Stimulated activated CD8-positive, alpha-beta memory T cell treated with anti-CD3 and anti-CD28 coated beads, Interleukin-4, amount 100 ng/mL, for 1 hour (primary cell): ENCODE measurements around the gene GCC2.
A peak's percentile ranks its signal among the peaks of the same experiment; 100 is the strongest.
"Not testable (repeated sequence)": the region's sequence is repeated elsewhere in the genome, so short reads cannot be mapped to it uniquely, and the experiment has no call there.

ENCODE experiments used
- DNase-seq, 2 donors: peaks; one replicate each; pipeline ENCODE4 v3.0.0-alpha.2; 2020; ENCODE audit warnings: low read depth in 2 of 2, low spot score in 1 of 2

Gene GCC2

DNA sequence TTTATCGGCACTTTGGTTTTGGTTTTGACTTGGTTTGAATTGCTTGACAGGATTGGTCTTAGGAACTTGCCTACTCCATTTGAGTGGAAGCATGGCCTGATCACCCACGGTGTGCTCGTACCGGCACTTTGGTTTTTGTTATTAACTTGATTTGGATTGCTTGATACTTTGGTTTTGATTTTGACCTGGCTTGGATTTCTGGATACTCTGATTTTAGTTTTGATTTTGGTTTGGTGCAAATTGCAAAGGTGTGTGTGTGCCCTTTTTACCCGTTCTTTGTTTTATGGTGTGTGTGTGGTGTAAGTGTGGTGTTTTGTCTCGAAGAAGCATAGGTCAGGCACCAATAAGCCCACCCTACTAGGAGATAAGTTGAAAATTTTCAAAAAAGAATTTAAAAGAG is 75.7 kb downstream of the GCC2 start:
- DNase-seq = not testable (repeated sequence)

DNA sequence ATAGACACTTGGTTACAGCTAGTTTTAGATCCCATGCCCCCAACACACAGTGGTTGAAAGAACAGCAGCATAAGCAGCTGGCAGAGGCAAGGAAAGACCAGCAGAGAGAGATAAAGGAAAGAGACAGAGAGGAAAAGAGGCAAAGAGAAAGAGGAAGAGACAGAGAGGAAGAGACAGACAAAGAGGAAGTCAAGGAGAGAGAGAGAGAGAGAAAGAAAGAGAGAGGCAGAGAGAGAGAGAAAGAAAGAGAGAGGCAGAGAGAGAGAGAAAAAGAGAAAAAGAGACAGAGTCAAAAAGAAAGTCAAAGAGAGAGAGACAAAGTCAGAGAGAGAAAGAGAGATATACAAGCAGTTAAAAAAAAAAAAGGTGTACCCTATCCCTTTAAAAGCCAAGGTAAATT is 76.3 kb downstream of the GCC2 start:
- not testable (repeated sequence) for DNase-seq

DNA sequence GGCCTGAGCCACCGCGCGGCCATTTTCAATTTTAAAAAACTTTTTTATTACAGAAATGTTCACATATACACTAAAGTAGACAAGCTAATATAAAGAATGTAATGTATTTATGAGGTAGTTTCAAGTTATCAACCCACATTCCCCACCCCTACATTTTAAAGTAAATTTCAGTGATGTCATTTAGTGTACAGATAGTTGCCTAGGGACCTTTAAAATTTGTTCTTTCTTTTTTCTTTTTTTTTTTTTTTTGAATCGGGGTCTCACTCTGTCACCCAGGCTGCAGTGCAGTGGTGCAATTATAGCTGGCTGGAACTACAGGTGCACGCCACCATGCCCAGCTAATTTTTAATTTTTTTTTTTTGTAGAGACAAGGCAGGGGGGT is 82.7 kb downstream of the GCC2 start:
- no peak for DNase-seq

DNA sequence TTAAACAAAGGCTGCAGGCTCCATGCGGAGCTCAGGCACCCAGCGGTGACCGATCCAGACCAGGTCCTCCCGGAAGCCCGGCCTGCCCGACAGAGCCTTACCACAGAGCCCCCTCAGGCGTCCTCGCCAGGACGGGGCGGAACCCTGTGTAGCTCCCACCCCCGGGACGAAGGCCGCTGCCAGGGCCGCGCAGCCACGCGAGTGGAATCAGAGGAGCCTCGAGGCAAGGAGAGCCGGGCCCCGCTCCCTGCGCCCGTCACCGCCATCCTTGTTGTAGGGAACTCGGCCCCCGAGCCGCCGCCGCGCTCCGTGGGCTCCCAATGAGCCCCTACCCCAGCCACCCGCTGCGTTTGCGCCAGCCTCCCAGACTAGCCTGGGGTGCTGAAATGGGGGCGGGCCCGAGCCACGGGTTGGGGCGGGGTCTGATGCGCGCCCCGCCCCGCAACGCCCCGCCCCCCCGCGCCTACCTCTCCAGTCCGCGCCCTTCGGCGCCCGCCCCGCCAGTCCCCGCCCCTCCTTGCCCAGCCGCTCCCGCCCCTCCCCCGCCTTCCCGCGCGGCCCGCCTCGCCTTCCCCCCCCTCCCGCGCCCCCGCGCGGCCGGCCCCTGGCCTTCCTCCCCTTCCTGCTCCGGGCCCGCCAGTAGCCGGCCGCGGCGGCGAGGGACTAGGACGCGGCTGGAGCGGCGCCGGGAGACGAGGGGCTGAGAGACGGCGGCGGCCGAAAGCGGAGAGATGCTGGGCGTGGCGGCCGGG is 85.0 kb downstream of the GCC2 start, which contains the start of gene LIMS1:
LIMS1 (plus strand) TSS at position 639 of the 752 bp plus-strand sequence; CDS start at position 732, 93 bp downstream.
- DNase-seq = peak; percentile 71 to 77

DNA sequence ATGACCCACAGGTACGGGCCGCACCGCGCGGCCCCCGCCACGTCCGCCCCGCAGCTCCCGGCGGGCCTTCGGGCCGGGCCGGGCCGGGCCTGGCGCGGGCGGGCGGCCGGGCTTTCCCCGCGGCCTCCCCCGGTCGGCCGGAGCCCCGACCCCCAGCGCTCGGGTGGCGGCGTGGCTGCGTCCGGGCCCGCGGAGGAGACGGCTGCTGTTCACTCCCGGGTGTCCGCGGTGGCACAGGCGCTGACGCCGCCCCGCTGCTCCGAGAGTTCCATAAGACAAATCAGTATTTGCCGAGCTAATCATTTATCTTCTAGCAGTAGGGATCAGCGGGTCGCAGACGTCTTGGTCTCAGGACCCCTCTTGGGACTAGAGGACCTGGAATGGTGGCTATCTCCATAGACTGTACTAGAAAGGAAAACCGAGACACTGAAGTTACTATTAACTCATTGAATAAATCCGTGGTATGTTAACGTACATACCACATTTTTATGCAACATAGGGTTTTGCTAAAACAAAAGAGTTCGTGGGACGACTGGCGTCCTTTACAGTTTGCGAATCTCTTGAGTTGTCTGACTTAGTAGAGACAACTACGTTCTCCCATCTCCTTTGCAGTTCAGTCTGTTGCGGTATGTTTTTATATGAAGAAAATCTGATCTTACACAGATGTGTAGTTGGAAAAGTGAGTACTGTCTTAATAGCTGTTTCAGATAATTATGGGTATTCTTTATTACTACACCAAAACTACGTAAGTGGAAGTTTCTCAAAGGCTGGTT is 85.8 kb downstream of the GCC2 start:
- DNase-seq = peak in 1 of 2 donors; percentile 2

DNA sequence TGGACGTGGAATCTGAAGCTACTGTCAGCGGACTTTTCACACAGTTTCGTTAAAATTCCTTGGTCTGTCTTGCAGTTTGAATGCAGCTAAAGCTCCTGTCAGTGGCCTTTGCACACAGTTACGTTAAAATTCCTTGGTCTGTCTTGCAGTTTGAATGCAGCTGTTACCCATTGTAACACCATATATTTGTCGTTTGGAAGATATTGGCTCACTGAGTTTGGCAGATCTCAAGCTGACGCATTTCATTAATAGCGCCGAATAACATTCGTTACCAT is 86.3 kb downstream of the GCC2 start:
- DNase-seq = no peak

DNA sequence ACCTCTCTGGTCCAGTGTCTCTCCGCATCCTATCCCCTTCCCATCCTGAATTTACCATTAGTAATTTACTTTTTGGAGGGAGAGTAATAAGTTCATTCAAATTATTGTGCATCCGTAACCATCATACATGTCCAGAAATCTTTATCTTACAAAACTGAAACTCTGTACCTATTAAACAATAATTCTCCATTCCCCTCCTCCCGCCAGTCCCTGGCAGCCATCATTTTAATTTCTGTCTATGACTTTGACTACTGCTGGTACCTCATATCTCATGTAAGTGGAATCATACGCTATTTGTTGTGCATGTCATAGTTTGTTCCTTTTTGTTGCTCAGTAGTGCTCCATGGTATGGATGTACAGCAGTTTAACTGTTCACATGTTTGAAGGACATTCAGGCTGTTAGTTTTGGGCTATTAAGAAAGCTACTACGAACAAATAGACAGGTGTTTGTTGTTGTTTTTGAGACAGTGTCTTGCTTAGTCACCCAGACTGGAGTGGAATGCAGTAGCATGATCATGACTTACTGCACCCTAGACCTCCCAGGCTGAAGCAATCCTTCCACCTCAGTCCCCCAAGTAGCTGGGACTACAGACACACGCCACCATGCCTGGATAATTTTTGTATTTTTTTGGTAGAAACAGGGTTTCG is 87.3 kb downstream of the GCC2 start:
- DNase-seq = no peak

DNA sequence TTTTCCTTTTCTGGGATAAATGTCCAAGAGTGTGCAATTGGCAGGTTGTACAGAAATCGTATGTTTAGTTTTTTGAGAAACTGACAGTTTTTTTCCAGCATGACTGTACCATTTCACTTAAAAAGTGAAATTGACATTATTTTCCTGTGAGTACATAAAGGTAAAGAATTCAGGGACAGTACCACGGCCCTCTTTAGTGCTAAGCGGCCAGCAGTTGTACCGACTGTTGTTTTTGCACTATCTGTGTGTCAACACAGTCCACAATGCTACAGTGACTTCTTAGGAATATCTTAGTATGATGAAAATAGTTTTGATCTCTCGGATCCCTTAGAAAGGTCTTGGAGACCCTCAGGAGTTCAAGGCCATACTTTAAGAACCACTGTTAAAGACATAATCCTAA is 87.9 kb downstream of the GCC2 start:
- DNase-seq = no peak

DNA sequence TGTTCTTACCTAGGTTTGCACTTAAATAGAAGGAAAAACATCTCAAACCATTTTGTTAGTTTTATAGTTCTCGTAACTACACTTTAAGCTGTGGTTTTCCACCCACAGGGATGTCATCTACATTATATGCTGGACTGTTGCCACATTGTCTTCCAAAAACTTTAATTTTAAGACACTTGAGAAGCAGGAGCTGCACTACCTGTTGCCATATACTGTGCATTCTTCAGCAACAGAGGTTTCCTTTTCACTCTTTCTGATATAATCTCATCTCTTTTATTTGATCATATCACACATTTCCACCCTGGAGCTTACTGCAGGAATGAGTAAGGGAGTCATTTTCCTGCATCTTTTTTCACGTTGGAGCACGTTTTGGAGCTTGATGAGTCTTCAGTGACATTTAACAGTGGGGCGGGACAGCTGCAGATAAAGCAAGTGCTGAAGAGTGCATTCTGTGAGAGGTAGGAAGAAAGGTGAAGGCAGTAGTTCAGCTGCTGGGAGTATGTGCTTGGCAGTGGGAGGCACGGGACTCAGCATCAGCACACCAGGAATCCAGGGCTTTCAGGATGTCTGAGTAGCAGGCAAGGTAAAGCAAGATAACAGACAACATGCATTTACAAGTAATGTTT is 89.1 kb downstream of the GCC2 start:
- no peak for DNase-seq

DNA sequence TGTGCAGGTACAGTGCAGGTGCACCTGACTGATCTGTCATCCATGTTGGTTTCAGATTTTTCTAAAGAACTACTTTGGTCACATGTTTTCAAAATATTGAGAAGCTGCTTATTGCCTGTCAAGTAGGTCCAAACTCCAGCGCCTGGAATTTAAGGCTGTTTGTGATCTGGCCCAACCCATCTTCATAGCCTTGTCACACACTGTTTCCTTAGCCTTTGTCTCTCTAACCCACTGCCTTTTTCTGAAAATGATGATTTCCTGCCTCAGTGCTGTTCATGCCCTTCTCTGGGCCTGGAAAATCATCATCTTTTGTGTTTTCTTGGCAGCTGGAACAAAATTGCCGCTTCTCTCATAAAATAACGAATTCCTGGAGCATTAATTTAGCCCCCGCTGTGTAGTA is 92.4 kb downstream of the GCC2 start:
- no peak for DNase-seq

DNA sequence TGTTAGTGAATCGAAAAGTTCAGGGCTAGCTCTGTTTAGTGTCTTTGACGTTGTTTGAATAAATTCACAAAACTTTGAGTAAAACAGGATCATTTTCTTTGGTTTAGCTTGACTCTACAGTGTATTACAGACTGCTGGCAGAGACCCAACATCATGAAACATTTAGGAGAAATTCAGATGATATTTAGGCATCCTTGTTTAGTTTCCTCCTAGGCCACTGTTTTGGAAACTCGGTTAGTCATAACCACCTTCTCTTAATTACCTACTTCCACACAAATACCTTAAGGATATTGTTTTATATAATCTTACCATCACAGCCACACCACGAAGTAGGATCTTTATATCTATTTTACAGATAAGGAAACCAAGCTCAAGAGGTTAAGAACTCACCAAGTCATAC is 93.1 kb downstream of the GCC2 start:
- DNase-seq = no peak

DNA sequence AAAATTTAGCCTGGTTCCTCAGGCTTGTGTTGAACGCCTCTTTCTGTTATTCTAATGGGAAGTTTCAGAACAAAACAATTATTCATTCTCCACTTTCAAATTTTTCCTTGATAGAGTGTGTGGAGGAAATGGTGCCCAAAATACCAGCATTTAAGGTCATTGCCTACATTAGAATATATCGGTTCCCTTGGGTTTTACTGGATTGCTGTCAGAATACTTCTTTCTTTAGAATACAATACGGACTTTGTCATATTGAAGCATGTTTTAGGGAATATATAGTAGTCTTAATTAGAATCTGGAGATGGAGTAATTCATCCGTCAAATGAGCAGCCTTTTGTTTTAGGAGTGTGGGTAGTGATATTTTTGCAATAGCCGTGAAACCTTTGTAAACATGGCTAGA is 98.6 kb downstream of the GCC2 start:
- no peak for DNase-seq

DNA sequence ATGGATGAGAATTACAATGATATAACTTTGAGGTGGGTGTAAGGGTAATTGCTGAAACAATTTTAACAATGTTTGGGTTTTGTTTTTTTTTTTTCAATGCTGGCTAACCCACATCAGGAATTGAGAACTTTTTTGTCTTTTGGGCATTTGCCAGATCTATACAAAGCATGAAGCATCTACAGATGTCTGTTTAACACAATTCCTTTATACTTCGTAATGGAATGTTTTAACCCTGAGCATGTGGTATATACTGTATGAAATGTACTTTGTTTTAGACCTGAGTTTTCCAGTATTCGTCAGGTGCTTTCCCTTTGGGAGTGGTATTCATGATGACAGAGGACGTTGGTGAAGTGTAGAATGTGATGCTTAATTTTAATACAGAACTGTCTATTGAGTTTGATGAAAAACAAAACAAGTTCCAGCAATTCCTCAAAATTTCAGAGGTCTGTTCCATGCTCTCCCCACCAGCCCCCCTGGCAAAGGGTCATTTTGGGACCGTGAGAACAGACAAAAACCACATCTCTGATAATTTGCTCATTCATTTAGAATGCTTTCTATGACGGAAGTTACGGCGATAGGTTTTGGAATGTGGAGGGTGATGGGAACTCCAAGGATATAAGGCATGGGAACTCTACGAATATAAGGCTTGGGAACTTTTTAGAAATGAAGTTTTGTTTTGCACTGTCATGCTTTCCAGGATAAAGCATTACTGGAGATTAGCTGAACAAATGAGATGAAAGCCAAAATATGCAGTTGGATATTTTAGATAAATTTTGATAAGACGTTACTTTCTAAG is 99.4 kb downstream of the GCC2 start:
- no peak for DNase-seq

DNA sequence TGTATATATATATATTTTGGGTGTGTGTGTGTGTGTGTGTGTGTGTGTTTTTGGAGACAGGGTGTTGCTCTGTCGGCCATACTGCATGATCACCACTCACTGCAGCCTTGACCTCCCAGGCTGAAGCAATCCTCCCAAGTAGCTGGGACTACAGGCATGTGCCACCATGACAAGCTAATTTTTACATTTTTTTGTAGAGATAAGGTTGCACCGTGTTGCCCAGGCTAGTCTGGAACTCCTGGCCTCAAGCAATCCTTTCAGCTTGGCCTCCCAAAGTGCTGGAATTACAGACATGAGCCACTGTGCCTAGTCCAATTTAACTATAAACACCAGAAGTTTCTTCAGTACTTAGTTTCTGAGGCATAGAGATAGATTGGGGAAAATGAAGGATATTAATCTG is 103.6 kb downstream of the GCC2 start:
- no peak for DNase-seq

DNA sequence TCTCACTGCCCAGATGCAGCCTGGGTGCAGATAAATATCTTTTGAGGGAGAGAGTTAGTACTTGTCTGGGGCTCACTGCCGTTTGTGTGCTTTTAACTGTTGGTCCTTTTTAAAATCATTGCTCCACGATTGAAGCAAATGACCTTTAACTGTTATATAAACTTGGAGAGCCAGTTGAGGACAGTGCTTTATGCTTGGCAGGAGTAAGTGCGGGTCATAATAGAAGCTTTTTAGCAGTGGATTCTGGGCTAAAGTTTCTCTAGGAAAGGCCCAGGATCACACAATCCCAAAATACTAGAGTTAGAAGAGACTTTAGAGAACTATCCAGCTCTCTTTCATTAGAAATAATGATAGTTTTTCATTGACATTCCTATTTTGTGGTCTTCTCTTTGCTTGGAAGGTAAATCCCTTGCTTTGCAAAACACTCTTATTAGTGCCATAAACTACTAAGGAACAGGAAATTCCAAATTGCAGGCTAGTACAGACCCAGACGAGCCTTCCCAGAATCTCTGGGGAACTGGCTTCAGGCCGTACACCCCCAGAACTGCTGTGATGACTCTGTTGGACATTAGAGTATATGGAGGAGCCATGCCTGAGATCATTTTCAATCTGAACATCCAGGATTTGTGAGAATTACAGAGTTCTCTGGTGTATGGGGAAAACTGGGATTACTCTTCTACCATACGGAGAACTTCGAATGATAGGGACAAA is 104.4 kb downstream of the GCC2 start:
- DNase-seq = no peak

DNA sequence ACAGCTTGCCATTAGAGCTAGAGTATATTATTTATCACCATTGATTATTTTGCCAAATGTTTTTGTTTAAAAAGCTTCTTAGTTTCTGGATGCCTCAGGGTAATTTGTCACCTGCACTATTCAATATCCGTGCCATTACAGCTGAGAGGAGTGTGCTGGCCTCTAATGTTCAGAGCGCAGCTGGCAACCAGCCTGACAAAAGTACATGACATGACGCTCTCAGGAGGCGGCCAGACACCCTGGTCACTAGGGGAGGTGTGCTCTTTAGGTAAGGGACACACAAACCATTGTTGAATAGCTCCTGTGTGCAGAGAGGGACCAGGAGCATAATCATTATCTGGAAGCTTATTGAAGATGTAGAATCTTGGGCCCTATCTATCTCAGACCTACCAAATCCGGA is 105.5 kb downstream of the GCC2 start:
- DNase-seq = no peak

DNA sequence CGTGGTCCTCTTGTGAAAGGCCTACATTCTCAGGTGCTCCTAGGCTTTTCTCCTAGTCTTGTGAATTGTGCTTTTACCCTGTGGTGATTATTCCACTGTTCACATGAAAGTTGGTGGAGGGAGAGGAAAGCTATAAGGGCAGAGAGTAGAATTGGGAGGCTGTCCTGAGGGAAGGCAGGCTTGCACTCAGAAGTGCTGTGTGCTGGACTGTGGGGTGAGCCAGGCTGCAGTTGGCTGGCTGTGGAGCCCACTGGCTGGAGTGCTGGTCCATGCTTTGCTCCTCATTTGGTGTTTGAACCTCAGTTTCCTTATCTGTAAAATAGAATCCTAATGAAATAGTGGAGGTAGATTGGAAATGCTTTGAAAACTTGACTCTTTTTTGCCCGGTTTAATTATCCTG is 106.6 kb downstream of the GCC2 start:
- no peak for DNase-seq

DNA sequence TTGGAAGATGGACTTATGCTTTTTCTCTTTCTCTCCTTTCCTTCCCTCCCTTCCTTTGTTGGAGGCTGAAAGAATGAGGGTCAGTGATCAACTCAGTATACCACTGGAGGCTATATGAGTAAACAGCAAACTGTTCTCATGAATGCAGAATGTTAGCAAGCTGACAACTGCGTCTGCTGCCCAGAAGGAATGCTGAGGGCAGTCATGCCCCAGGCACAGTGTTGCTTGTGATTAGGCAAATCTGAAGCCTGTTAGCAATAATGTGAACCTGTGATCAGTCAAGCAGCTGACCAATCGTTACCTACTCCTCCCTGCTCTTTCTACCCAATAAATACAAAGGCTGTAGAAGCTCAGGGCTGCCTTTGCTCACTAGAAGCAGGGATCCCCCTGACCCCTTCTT is 107.6 kb downstream of the GCC2 start:
- not testable (repeated sequence) for DNase-seq
